HG03342 (cell line): ENCODE results near the gene SH3GLB2.
"Not testable (repeated sequence)": the region's sequence is repeated elsewhere in the genome, so short reads cannot be mapped to it uniquely, and the experiment has no call there.

Experiments used
- ATAC-seq: cut with Tn5 transposase; IDR thresholded peaks from one replicate; pipeline ENCODE4 v1.9.1; 2021; ENCODE audit warnings: mild to moderate bottlenecking, moderate library complexity; ENCODE audit not compliant: unreplicated experiment

The SH3GLB2 gene

GRCh38 chr9:129002992-129003391 is 25.1 kb downstream of the SH3GLB2 start:
- no peak for ATAC-seq

GRCh38 chr9:129001504-129002325 is 26.4 kb downstream of the SH3GLB2 start:
- no peak for ATAC-seq

- no peak for ATAC-seq
Observed at GRCh38 chr9:128999581-129000206, 28.4 kb downstream of the SH3GLB2 start.

- ATAC-seq: no peak
Observed at GRCh38 chr9:128998462-128998861, 29.7 kb downstream of the SH3GLB2 start.

GRCh38 chr9:128995791-128996190 is 32.3 kb downstream of the SH3GLB2 start:
- ATAC-seq: no peak

- no peak for ATAC-seq
Observed at GRCh38 chr9:128992995-128993394, 35.1 kb downstream of the SH3GLB2 start.

GRCh38 chr9:128987805-128988204 is 40.3 kb downstream of the SH3GLB2 start:
- no peak for ATAC-seq

- ATAC-seq: no peak
Observed at GRCh38 chr9:128986671-128987070, 41.5 kb downstream of the SH3GLB2 start.

GRCh38 chr9:128983536-128983935 is 44.6 kb downstream of the SH3GLB2 start:
- ATAC-seq: no peak

GRCh38 chr9:128979111-128979510 is 49.0 kb downstream of the SH3GLB2 start:
- no peak for ATAC-seq

GRCh38 chr9:128972956-128973355 is 55.2 kb downstream of the SH3GLB2 start:
- no peak for ATAC-seq

GRCh38 chr9:128969491-128969890 is 58.6 kb downstream of the SH3GLB2 start:
- ATAC-seq: no peak

- ATAC-seq: not testable (repeated sequence)
Observed at GRCh38 chr9:128961403-128961802, 66.7 kb downstream of the SH3GLB2 start.
